Measurements from ENCODE around the gene SHC2. TPM values are rescaled to one million over a fixed set of nuclear protein-coding genes. Genes with fewer than 3 reads are reported as not detected.

Gene SHC2
- total RNA-seq, 1 experiment from 2014 or later: 0.18 TPM

- H4K20me1 ChIP-seq (ENCODE audit: low read length): no peaks in the 10 kb centered on the region
- DNase-seq: no peak
- H3K4me3 ChIP-seq (ENCODE audit: low read length): no peak overlapping the region
- BruUV-seq (replicated peaks): no TSS peak
- no peaks in the 10 kb centered on the region for H3K4me1 ChIP-seq (ENCODE audit: insufficient read depth, low read length)
- H3K27me3 ChIP-seq (ENCODE audit: low read length): no peaks in the 10 kb centered on the region
- POLR2A ChIA-PET (ENCODE audit: unreplicated experiment): no interaction called here
- no peak overlapping the region for H2AFZ ChIP-seq (ENCODE audit: low read length)
- H3K4me2 ChIP-seq (ENCODE audit: low read length): no peak overlapping the region
- CTCF ChIA-PET: no interaction called here
- H3K27ac ChIP-seq (ENCODE audit: low read length): no peak overlapping the region
- no peaks in the 10 kb centered on the region for H3F3A ChIP-seq (ENCODE audit: low read length, unreplicated experiment)
- no peaks in the 10 kb centered on the region for H3K79me2 ChIP-seq (ENCODE audit: low read length)
- no peak overlapping the region for H3K9ac ChIP-seq (ENCODE audit: low read length)
- H3K9me3 ChIP-seq (ENCODE audit: low read length): no peaks in the 10 kb centered on the region
- no peaks in the 10 kb centered on the region for H3K36me3 ChIP-seq (ENCODE audit: low read depth, low read length)
- TF ChIP-seq EZH2 (IDR thresholded peaks at IDR 0.05; ENCODE audit: low read length, unreplicated experiment) (no peak), CTCF (conservative IDR thresholded peaks at IDR 0.05; ENCODE audit: low read depth, low read length) (no peak), EZH2phosphoT487 (IDR thresholded peaks at IDR 0.05; ENCODE audit: borderline replicate concordance, low read length) (no peak)
- intact Hi-C loops (cut with micrococcal nuclease): no loop called here
- ATAC-seq: no peak
- H3K9me2 ChIP-seq (replicated peaks; ENCODE audit: low read length): no peaks in the 10 kb centered on the region
Measured at GRCh38 chr19:474126-475078, 13.6 kb upstream of the SHC2 start.

GRCh38 chr19:472005-472858, 11.4 kb upstream of the SHC2 start:
- Histone ChIP-seq H3K9ac (ENCODE audit: low read length) (no peak overlapping the region), H3K27me3 (ENCODE audit: low read length) (no peaks in the 10 kb centered on the region), H3K4me3 (ENCODE audit: low read length) (no peak overlapping the region), H3K27ac (ENCODE audit: low read length) (no peak overlapping the region), H3F3A (ENCODE audit: low read length, unreplicated experiment) (no peaks in the 10 kb centered on the region), H3K4me2 (ENCODE audit: low read length) (no peak overlapping the region), H3K79me2 (ENCODE audit: low read length) (no peaks in the 10 kb centered on the region), H3K4me1 (ENCODE audit: insufficient read depth, low read length) (no peaks in the 10 kb centered on the region), H4K20me1 (ENCODE audit: low read length) (no peaks in the 10 kb centered on the region), H3K36me3 (ENCODE audit: low read depth, low read length) (no peaks in the 10 kb centered on the region), H3K9me3 (ENCODE audit: low read length) (no peaks in the 10 kb centered on the region), H3K9me2 (replicated peaks; ENCODE audit: low read length) (no peaks in the 10 kb centered on the region), H2AFZ (ENCODE audit: low read length) (no peak overlapping the region)
- TF ChIP-seq EZH2 (IDR thresholded peaks at IDR 0.05; ENCODE audit: low read length, unreplicated experiment): no peak
- no peak for TF ChIP-seq CTCF (conservative IDR thresholded peaks at IDR 0.05; ENCODE audit: low read depth, low read length)
- no peak for TF ChIP-seq EZH2phosphoT487 (IDR thresholded peaks at IDR 0.05; ENCODE audit: borderline replicate concordance, low read length)
- intact Hi-C loops (cut with micrococcal nuclease): no loop called here
- no TSS peak for BruUV-seq (replicated peaks)
- ATAC-seq: no peak
- ChIA-PET CTCF (no interaction called here), POLR2A (ENCODE audit: unreplicated experiment) (no interaction called here)
- DNase-seq: no peak

Data from PC-3 (cell line).